B cell (primary cell): ENCODE results near the gene KRT35.

Source experiments
- EZH2 ChIP-seq: IDR thresholded peaks from 2 replicates; pipeline ENCODE4 v1.6.1; 2012; ENCODE audit warnings: borderline replicate concordance, low read depth, mild to moderate bottlenecking, moderate library complexity, low read length; ENCODE audit not compliant: insufficient read depth, poor library complexity, severe bottlenecking
- TF ChIP-seq, protein P1 (sequence below): fragments of 200-600 bp; IDR thresholded peaks from one replicate; pipeline ENCODE4 v1.8.0; 2022; ENCODE audit warnings: antibody characterized with exemption, mild to moderate bottlenecking

DNA sequence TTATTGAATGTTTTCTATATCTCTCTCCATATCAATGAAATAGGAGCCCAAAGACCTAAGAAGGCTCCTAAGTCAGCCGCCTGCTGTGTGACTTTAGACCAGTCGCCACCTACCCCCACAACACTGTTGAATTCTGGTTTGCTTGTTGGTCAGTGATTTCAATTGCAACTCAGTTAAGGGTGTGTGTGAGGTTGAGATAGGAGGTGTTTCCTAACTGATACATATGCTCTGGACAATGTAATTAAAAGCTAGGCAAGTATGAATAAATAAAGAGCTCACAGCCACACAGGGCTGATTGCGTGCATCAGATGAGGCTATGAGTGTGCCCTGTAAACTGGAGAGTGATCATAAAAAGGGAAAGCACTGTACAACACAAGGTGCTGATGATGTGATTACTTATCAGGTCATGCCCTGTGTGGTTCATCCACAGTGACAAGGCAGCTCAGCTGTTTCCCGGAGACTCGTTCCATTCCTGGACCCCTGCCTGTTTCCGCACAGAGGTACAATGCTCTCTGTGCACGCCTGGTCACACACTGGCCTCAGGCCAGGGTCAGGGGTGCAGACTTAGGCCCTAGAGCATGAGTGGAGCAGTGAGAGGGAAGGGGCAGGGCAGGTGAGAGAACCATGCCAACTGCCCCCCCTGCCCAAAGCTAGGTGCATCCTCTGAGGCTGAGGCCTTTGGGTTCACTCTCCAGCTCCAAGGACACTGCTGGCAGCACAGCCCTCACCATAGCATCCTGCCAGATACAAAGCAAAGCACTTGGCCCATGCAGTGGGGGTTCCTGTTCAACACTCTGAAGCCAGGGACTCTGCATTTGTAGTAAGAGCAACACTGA lies 3.3 kb upstream of the KRT35 start:
- TF ChIP-seq, protein P1, sequence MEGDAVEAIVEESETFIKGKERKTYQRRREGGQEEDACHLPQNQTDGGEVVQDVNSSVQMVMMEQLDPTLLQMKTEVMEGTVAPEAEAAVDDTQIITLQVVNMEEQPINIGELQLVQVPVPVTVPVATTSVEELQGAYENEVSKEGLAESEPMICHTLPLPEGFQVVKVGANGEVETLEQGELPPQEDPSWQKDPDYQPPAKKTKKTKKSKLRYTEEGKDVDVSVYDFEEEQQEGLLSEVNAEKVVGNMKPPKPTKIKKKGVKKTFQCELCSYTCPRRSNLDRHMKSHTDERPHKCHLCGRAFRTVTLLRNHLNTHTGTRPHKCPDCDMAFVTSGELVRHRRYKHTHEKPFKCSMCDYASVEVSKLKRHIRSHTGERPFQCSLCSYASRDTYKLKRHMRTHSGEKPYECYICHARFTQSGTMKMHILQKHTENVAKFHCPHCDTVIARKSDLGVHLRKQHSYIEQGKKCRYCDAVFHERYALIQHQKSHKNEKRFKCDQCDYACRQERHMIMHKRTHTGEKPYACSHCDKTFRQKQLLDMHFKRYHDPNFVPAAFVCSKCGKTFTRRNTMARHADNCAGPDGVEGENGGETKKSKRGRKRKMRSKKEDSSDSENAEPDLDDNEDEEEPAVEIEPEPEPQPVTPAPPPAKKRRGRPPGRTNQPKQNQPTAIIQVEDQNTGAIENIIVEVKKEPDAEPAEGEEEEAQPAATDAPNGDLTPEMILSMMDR: no peak
- TF ChIP-seq EZH2: no peak
